GM18868 (cell line): ENCODE measurements around the gene PARK7.

Source experiments
- ATAC-seq: cut with Tn5 transposase; IDR thresholded peaks from one replicate; pipeline ENCODE4 v1.9.1; 2021; ENCODE audit warnings: mild to moderate bottlenecking, moderate library complexity; ENCODE audit not compliant: unreplicated experiment

PARK7 gene

GRCh38 chr1:7980984-7981383, 19.5 kb downstream of the PARK7 start:
- ATAC-seq: no peak

GRCh38 chr1:7983086-7983778, 21.7 kb downstream of the PARK7 start:
- no peak for ATAC-seq

- no peak for ATAC-seq
Observed at GRCh38 chr1:7984811-7985210, 23.3 kb downstream of the PARK7 start.

- no peak for ATAC-seq
Observed at GRCh38 chr1:7985851-7986612, 24.5 kb downstream of the PARK7 start.

GRCh38 chr1:7987528-7987927, 26.0 kb downstream of the PARK7 start:
- ATAC-seq: no peak

- ATAC-seq: no peak
Observed at GRCh38 chr1:7988576-7988975, 27.1 kb downstream of the PARK7 start.

- ATAC-seq: no peak
Observed at GRCh38 chr1:7989762-7990428, 28.4 kb downstream of the PARK7 start.

GRCh38 chr1:7991504-7992440, 30.3 kb downstream of the PARK7 start:
- no peak for ATAC-seq

GRCh38 chr1:7992885-7993284, 31.4 kb downstream of the PARK7 start:
- ATAC-seq: no peak

- no peak for ATAC-seq
Observed at GRCh38 chr1:7993593-7994479, 32.3 kb downstream of the PARK7 start.

GRCh38 chr1:7994827-7995226, 33.3 kb downstream of the PARK7 start:
- ATAC-seq: no peak

- no peak for ATAC-seq
Observed at GRCh38 chr1:7995437-7995836, 33.9 kb downstream of the PARK7 start.

GRCh38 chr1:8002329-8002910, 40.9 kb downstream of the PARK7 start:
- ATAC-seq: no peak

- no peak for ATAC-seq
Observed at GRCh38 chr1:8002921-8003320, 41.4 kb downstream of the PARK7 start.

GRCh38 chr1:8003438-8004112, 42.1 kb downstream of the PARK7 start:
- no peak for ATAC-seq

GRCh38 chr1:8004113-8004802, 42.7 kb downstream of the PARK7 start:
- no peak for ATAC-seq

GRCh38 chr1:8004803-8005573, 43.5 kb downstream of the PARK7 start:
- no peak for ATAC-seq
